Keratinocyte (primary cell): Measurements from ENCODE around the gene ADCY7. TPM values are rescaled to one million over a fixed set of nuclear protein-coding genes. Genes with fewer than 3 reads are reported as not detected.

Experiments
- DNase-seq: peaks from one replicate; pipeline ENCODE4 v3.0.0-alpha.2; 2011; ENCODE audit warnings: low read depth, missing footprints, low spot score
- FAIRE-seq: peaks from 2 replicates; lab custom pipeline; 2011; peaks lifted over from hg19 to GRCh38; lab: Jason Lieb, UNC
- H2AFZ ChIP-seq: 2 replicates; pipeline ENCODE4 v1.6.0; 2012; ENCODE audit warnings: low read length, control low read depth, inconsistent platforms; ENCODE audit not compliant: control insufficient read depth
- H3K27ac ChIP-seq: 2 replicates; pipeline ENCODE4 v1.5.1; 2011; ENCODE audit warnings: low read length; ENCODE audit not compliant: control insufficient read depth, insufficient read depth
- H3K27me3 ChIP-seq: 3 replicates; pipeline ENCODE4 v1.6.0; 2011; ENCODE audit warnings: low read length; ENCODE audit not compliant: control insufficient read depth, insufficient read depth; ENCODE audit errors: extremely low read depth
- H3K36me3 ChIP-seq, 2 experiments: 2 replicates in 1 of 2; 3 replicates in 1 of 2; pipeline ENCODE4 v1.5.1; 2011; ENCODE audit warnings: low read length in 2 of 2, mild to moderate bottlenecking in 1 of 2; ENCODE audit not compliant: control insufficient read depth in 2 of 2, insufficient read depth in 2 of 2; ENCODE audit errors: extremely low read depth in 1 of 2
- H3K4me1 ChIP-seq: 3 replicates; pipeline ENCODE4 v1.5.1; 2011; ENCODE audit warnings: low read length; ENCODE audit not compliant: control insufficient read depth, insufficient read depth; ENCODE audit errors: extremely low read depth
- H3K4me2 ChIP-seq: 3 replicates; pipeline ENCODE4 v1.6.0; 2011; ENCODE audit warnings: low read depth, low read length; ENCODE audit not compliant: control insufficient read depth, insufficient read depth; ENCODE audit errors: extremely low read depth
- H3K4me3 ChIP-seq, 3 experiments: fragments of 200-600 bp in 1 of 3; sonication (generic) in 1 of 3; 2 replicates in 2 of 3; 3 replicates in 1 of 3; pipeline ENCODE4 v1.5.1; 2011 to 2016; ENCODE audit warnings: low read length in 3 of 3, mild to moderate bottlenecking in 3 of 3, control low read depth in 2 of 3, inconsistent platforms in 1 of 3, low read depth in 1 of 3, mixed read lengths in 1 of 3, mixed run types in 1 of 3, moderate library complexity in 1 of 3; ENCODE audit not compliant: control insufficient read depth in 2 of 3, insufficient read depth in 2 of 3; ENCODE audit errors: extremely low read depth in 1 of 3
- H3K79me2 ChIP-seq: 2 replicates; pipeline ENCODE4 v1.6.0; 2012; ENCODE audit warnings: low read length; ENCODE audit not compliant: control insufficient read depth, insufficient read depth
- H3K9ac ChIP-seq: 3 replicates; pipeline ENCODE4 v1.6.0; 2011; ENCODE audit warnings: low read length; ENCODE audit not compliant: control insufficient read depth, insufficient read depth; ENCODE audit errors: extremely low read depth
- H3K9me1 ChIP-seq: 3 replicates; pipeline ENCODE4 v1.6.0; 2011; ENCODE audit warnings: low read length; ENCODE audit not compliant: control insufficient read depth, insufficient read depth; ENCODE audit errors: extremely low read depth
- H3K9me3 ChIP-seq: 2 replicates; pipeline ENCODE4 v1.5.1; 2012; ENCODE audit warnings: low read depth, low read length; ENCODE audit not compliant: control insufficient read depth
- H4K20me1 ChIP-seq: 3 replicates; pipeline ENCODE4 v1.6.0; 2011; ENCODE audit warnings: low read length; ENCODE audit not compliant: control insufficient read depth, insufficient read depth; ENCODE audit errors: extremely low read depth
- EZH2 ChIP-seq: IDR thresholded peaks from one replicate; pipeline ENCODE4 v1.6.1; 2012; ENCODE audit warnings: inconsistent platforms, mild to moderate bottlenecking, low read length, moderate library complexity
- dilution Hi-C: fragments of 300-500 bp; cut with MboI; formaldehyde crosslinking; loops from one replicate; pipeline ENCODE4 v1.7.0; 2020; ENCODE audit warnings: low sequenced_read_pairs; ENCODE audit not compliant: extremely low pct_ligation_motif_present
- polyA plus RNA-seq, 5 experiments: library from polyadenylated mRNA; depleted of rRNA in 3 of 5; stranded (reverse) in 3 of 5; stranded (forward) in 1 of 5; unstranded in 1 of 5; fragments of >200 nt; gene quantifications; 1 replicate in 1 of 5; 2 replicates in 3 of 5; 3 replicates in 1 of 5; pipeline versions ENCODE4 v1.2.1 to v1.2.3, GENCODE V29; 2011 to 2012; ENCODE audit warnings: missing spikeins in 2 of 5, low read depth in 1 of 5, low replicate concordance in 1 of 5
- TF ChIP-seq, protein P1 (sequence below), 3 experiments: IDR thresholded peaks in 1 of 3; conservative IDR thresholded peaks in 1 of 3; optimal IDR thresholded peaks in 1 of 3; 2 replicates in 2 of 3; 3 replicates in 1 of 3; pipeline versions ENCODE3 to v1.5.1; 2011; ENCODE audit warnings: low read length in 3 of 3, mild to moderate bottlenecking in 3 of 3, moderate library complexity in 2 of 3, control low read depth in 1 of 3, inconsistent platforms in 1 of 3; ENCODE audit not compliant: insufficient read depth in 2 of 3; ENCODE audit errors: extremely low read depth in 1 of 3

ADCY7 gene
- polyA plus RNA-seq, 1 donor (not counting 4 experiments of a cell fraction or from before 2014, with no cell fraction given), result 5.1 TPM

DNA sequence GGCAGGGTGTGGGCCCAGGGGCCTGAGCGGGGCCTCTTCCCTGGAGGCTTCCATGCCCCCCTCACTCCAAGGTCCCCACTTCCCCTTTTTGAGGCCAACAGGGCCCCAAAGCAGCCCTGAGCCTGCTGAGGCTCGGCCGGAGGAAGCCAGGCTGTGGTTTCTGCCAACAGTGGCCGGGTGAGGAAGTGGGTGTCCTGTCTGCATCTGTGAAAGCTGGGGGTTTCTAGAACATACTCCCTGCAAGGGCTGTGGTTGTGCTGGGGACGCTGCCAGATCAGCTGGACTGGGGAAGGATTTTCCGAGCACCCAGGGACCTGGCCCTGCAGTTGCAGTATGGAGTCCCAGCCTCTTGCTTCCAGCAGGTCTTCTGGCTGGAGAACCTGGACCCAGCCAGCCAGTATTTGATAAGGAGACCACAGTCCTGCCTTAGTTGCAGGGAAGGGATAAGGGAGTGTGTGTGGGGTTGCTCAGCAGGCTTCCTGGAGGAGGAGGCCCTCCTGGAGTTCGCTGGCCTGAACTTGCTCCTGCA, 15.7 kb downstream of the ADCY7 start:
- Histone ChIP-seq H3K4me1 (no peaks in the 10 kb centered on the region), H4K20me1 (no peaks in the 10 kb centered on the region), H2AFZ (no peak overlapping the region), H3K27me3 (no peaks in the 10 kb centered on the region), H3K4me3 (no peak overlapping the region), H3K4me2 (no peak overlapping the region), H3K36me3 (peaks cover 0 to 3% of the 10 kb centered on the region in 2 experiments), H3K9me3 (no peaks in the 10 kb centered on the region), H3K9ac (no peak overlapping the region), H3K9me1 (no peaks in the 10 kb centered on the region), H3K79me2 (no peaks in the 10 kb centered on the region), H3K27ac (no peak overlapping the region)
- DNase-seq, result no peak
- dilution Hi-C loops, result no loop called here
- TF ChIP-seq EZH2, result no peak
- TF ChIP-seq, protein P1, sequence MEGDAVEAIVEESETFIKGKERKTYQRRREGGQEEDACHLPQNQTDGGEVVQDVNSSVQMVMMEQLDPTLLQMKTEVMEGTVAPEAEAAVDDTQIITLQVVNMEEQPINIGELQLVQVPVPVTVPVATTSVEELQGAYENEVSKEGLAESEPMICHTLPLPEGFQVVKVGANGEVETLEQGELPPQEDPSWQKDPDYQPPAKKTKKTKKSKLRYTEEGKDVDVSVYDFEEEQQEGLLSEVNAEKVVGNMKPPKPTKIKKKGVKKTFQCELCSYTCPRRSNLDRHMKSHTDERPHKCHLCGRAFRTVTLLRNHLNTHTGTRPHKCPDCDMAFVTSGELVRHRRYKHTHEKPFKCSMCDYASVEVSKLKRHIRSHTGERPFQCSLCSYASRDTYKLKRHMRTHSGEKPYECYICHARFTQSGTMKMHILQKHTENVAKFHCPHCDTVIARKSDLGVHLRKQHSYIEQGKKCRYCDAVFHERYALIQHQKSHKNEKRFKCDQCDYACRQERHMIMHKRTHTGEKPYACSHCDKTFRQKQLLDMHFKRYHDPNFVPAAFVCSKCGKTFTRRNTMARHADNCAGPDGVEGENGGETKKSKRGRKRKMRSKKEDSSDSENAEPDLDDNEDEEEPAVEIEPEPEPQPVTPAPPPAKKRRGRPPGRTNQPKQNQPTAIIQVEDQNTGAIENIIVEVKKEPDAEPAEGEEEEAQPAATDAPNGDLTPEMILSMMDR (optimal IDR thresholded peaks at IDR 0.05 in 1 of 3, IDR thresholded peaks at IDR 0.05 in 1 of 3, conservative IDR thresholded peaks at IDR 0.05 in 1 of 3; ENCODE audit: extremely low read depth in 1 of 3, insufficient read depth in 2 of 3, low read length in 3 of 3), result no peak
- FAIRE-seq, result no peak

DNA sequence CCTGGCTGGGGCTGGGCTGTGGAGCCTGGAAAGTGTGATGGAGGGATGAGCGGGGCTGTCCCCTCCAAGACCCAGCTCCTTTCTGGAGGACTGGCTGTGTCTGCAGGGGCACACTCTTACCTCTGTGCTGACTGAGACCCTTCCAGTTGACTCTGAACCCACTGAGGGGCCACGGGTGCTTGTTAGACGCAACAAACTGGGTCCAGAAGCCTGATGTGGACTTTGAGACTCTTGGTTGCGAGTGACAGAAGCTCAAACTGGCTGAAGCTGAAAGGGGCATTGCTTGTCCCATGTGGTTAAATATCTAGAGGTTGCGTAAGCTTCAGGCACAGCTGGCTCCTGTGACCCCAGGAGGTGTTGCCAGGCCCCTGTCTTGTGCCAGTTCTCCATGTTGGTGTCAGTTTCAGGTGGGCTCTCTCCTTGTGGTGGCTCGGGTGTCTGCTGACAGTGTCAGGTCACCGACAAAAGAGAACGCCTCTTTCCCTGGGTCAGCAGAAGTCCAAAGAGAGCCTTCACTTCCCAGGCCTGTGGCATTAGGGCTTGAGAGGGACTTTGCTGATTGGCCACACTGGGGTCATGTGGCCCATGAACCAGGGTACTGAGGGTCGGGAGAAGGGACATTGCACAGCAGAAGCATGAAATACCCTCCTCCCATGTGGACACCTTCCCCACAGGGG, 16.7 kb downstream of the ADCY7 start:
- no peaks in the 10 kb centered on the region for H3K27me3 ChIP-seq
- H3K27ac ChIP-seq, result no peak overlapping the region
- dilution Hi-C loops, result no loop called here
- H4K20me1 ChIP-seq, result no peaks in the 10 kb centered on the region
- H3K4me1 ChIP-seq, result no peaks in the 10 kb centered on the region
- H3K36me3 ChIP-seq, result peaks cover 0 to 6% of the 10 kb centered on the region in 2 experiments
- H3K9me3 ChIP-seq, result no peaks in the 10 kb centered on the region
- no peak overlapping the region for H3K9ac ChIP-seq
- FAIRE-seq (no peak), DNase-seq (no peak)
- no peaks in the 10 kb centered on the region for H3K9me1 ChIP-seq
- H3K4me3 ChIP-seq, result no peak overlapping the region
- TF ChIP-seq EZH2, result no peak
- TF ChIP-seq, protein P1 (optimal IDR thresholded peaks at IDR 0.05 in 1 of 3, IDR thresholded peaks at IDR 0.05 in 1 of 3, conservative IDR thresholded peaks at IDR 0.05 in 1 of 3; ENCODE audit: extremely low read depth in 1 of 3, insufficient read depth in 2 of 3, low read length in 3 of 3), result no peak
- no peaks in the 10 kb centered on the region for H3K79me2 ChIP-seq
- H2AFZ ChIP-seq, result no peak overlapping the region
- H3K4me2 ChIP-seq, result no peak overlapping the region
